ENCODE results near the gene RHOBTB3. TPM values are rescaled to one million over a fixed set of nuclear protein-coding genes. Genes with fewer than 3 reads are reported as not detected.
A peak's percentile ranks its signal among the peaks of the same experiment; 100 is the strongest.

The RHOBTB3 gene
- total and polyA plus RNA-seq, 2 donors (not counting 1 experiment from before 2014, with no cell fraction given), result 337 to 338 TPM

- no peak overlapping the region for H3K27ac ChIP-seq (ENCODE audit: insufficient read depth, low read length)
- no peak for TF ChIP-seq EZH2 (IDR thresholded peaks at IDR 0.05; ENCODE audit: low read length, missing control alignments)
- TF ChIP-seq CTCF (conservative IDR thresholded peaks at IDR 0.05 in 1 of 2, IDR thresholded peaks at IDR 0.05 in 1 of 2; ENCODE audit: low read depth in 1 of 2, low read length in 2 of 2), result no peak
- no peaks in the 10 kb centered on the region for H3K27me3 ChIP-seq (ENCODE audit: control insufficient read depth, insufficient read depth, low read length)
- H3K79me2 ChIP-seq (ENCODE audit: control insufficient read depth, insufficient read depth, low read length), result no peaks in the 10 kb centered on the region
- H3K36me3 ChIP-seq (ENCODE audit: control insufficient read depth, insufficient read depth, low read length), result peaks cover 10% of the 10 kb centered on the region
- H3K4me1 ChIP-seq (ENCODE audit: control insufficient read depth, extremely low read depth, insufficient read depth, low read length), result no peaks in the 10 kb centered on the region
- no peak overlapping the region for H2AFZ ChIP-seq (ENCODE audit: low read length)
- H3K9me3 ChIP-seq (ENCODE audit: control insufficient read depth, insufficient read depth, low read depth, low read length), result no peaks in the 10 kb centered on the region
- no peak overlapping the region for H3K4me3 ChIP-seq (replicated peaks in 1 of 4; ENCODE audit: control extremely low read depth in 1 of 4, insufficient read depth in 1 of 4, low read depth in 3 of 4, low read length in 4 of 4)
- H4K20me1 ChIP-seq (ENCODE audit: control insufficient read depth, extremely low read depth, insufficient read depth, low read length), result no peaks in the 10 kb centered on the region
- H3K9ac ChIP-seq (ENCODE audit: insufficient read depth, low read length), result no peak overlapping the region
- no peak for DNase-seq (ENCODE audit: low read depth in 2 of 2)
- H3K4me2 ChIP-seq (ENCODE audit: extremely low read depth, insufficient read depth, low read length), result no peak overlapping the region
Measured at GRCh38 chr5:95771892-95772291, 40.8 kb downstream of the RHOBTB3 start.

- no peak overlapping the region for H3K9ac ChIP-seq (ENCODE audit: insufficient read depth, low read length)
Measured at GRCh38 chr5:95773335-95774059, 42.4 kb downstream of the RHOBTB3 start.

GRCh38 chr5:95777441-95777840 is 46.3 kb downstream of the RHOBTB3 start:
- H3K79me2 ChIP-seq (ENCODE audit: control insufficient read depth, insufficient read depth, low read length), result no peaks in the 10 kb centered on the region
- H3K4me2 ChIP-seq (ENCODE audit: extremely low read depth, insufficient read depth, low read length), result no peak overlapping the region
- no peak overlapping the region for H2AFZ ChIP-seq (ENCODE audit: low read length)
- H3K36me3 ChIP-seq (ENCODE audit: control insufficient read depth, insufficient read depth, low read length), result peaks cover 1% of the 10 kb centered on the region
- no peaks in the 10 kb centered on the region for H3K9me3 ChIP-seq (ENCODE audit: control insufficient read depth, insufficient read depth, low read depth, low read length)
- no peaks in the 10 kb centered on the region for H3K27me3 ChIP-seq (ENCODE audit: control insufficient read depth, insufficient read depth, low read length)
- H3K27ac ChIP-seq (ENCODE audit: insufficient read depth, low read length), result no peak overlapping the region
- TF ChIP-seq EZH2 (IDR thresholded peaks at IDR 0.05; ENCODE audit: low read length, missing control alignments) (no peak), CTCF (conservative IDR thresholded peaks at IDR 0.05 in 1 of 2, IDR thresholded peaks at IDR 0.05 in 1 of 2; ENCODE audit: low read depth in 1 of 2, low read length in 2 of 2) (no peak)
- H3K4me1 ChIP-seq (ENCODE audit: control insufficient read depth, extremely low read depth, insufficient read depth, low read length), result peaks cover 11% of the 10 kb centered on the region
- H3K9ac ChIP-seq (ENCODE audit: insufficient read depth, low read length), result no peak overlapping the region
- H4K20me1 ChIP-seq (ENCODE audit: control insufficient read depth, extremely low read depth, insufficient read depth, low read length), result no peaks in the 10 kb centered on the region
- no peak for DNase-seq (ENCODE audit: low read depth in 2 of 2)
- H3K4me3 ChIP-seq (replicated peaks in 1 of 4; ENCODE audit: control extremely low read depth in 1 of 4, insufficient read depth in 1 of 4, low read depth in 3 of 4, low read length in 4 of 4), result no peak overlapping the region

More at GRCh38 chr5:95773335-95774059, 42.4 kb downstream of the RHOBTB3 start:
- peak; percentile 89 to 94 for DNase-seq (ENCODE audit: low read depth in 2 of 2)
- Histone ChIP-seq H3K4me1 (ENCODE audit: control insufficient read depth, extremely low read depth, insufficient read depth, low read length) (no peaks in the 10 kb centered on the region), H3K27ac (ENCODE audit: insufficient read depth, low read length) (no peak overlapping the region), H3K4me3 (replicated peaks in 1 of 4; ENCODE audit: control extremely low read depth in 1 of 4, insufficient read depth in 1 of 4, low read depth in 3 of 4, low read length in 4 of 4) (no peak overlapping the region), H3K9me3 (ENCODE audit: control insufficient read depth, insufficient read depth, low read depth, low read length) (no peaks in the 10 kb centered on the region), H3K27me3 (ENCODE audit: control insufficient read depth, insufficient read depth, low read length) (no peaks in the 10 kb centered on the region), H2AFZ (ENCODE audit: low read length) (no peak overlapping the region), H3K4me2 (ENCODE audit: extremely low read depth, insufficient read depth, low read length) (no peak overlapping the region), H3K36me3 (ENCODE audit: control insufficient read depth, insufficient read depth, low read length) (peaks cover 10% of the 10 kb centered on the region), H3K79me2 (ENCODE audit: control insufficient read depth, insufficient read depth, low read length) (no peaks in the 10 kb centered on the region), H4K20me1 (ENCODE audit: control insufficient read depth, extremely low read depth, insufficient read depth, low read length) (no peaks in the 10 kb centered on the region)
- TF ChIP-seq EZH2 (IDR thresholded peaks at IDR 0.05; ENCODE audit: low read length, missing control alignments) (no peak), CTCF (conservative IDR thresholded peaks at IDR 0.05 in 1 of 2, IDR thresholded peaks at IDR 0.05 in 1 of 2; ENCODE audit: low read depth in 1 of 2, low read length in 2 of 2) (no peak)

All from fibroblast of lung (primary cell).